Stomach (tissue), 9 donors: Measurements from ENCODE around the gene STAC2. TPM values are rescaled to one million over a fixed set of nuclear protein-coding genes. Genes with fewer than 3 reads are reported as not detected.

Experiments used
- DNase-seq, 2 donors: peaks; one replicate each; pipeline versions ENCODE4 v3.0.0 to v3.0.0-alpha.2; 2013 to 2019
- H3K27ac ChIP-seq, 5 donors: fragments of 200-600 bp in 4 of 5; sonication (generic) in 4 of 5; one replicate each; pipeline ENCODE4 v1.5.1; 2013 to 2019; ENCODE audit warnings: mild to moderate bottlenecking in 1 of 5, moderate library complexity in 1 of 5
- H3K27me3 ChIP-seq, 3 donors: fragments of 200-600 bp; sonication (generic); one replicate each; pipeline ENCODE4 v1.5.1; 2017 to 2019; ENCODE audit warnings: mixed run types in 1 of 3
- H3K36me3 ChIP-seq, 4 donors: fragments of 200-600 bp; sonication (generic); 1 replicate in 3 of 4; 2 replicates in 1 of 4; pipeline ENCODE4 v1.5.1; 2016 to 2019
- H3K4me1 ChIP-seq, 4 donors: fragments of 200-600 bp; sonication (generic); one replicate each; pipeline ENCODE4 v1.5.1; 2016 to 2019
- H3K4me3 ChIP-seq, 4 donors: fragments of 200-600 bp; sonication (generic) in 3 of 4; one replicate each; pipeline ENCODE4 v1.5.1; 2016 to 2019; ENCODE audit warnings: mild to moderate bottlenecking in 1 of 4
- H3K9me3 ChIP-seq, 4 donors: fragments of 200-600 bp; sonication (generic); one replicate each; pipeline ENCODE4 v1.5.1; 2016 to 2019
- EP300 ChIP-seq: sonication (generic); formaldehyde crosslinking; IDR thresholded peaks from one replicate; pipeline ENCODE4 v1.6.1; 2017; ENCODE audit warnings: antibody characterized with exemption
- POLR2A ChIP-seq, 4 donors: fragments of 450-650 bp; IDR thresholded peaks; one replicate each; pipeline ENCODE4 v1.6.1; 2016; ENCODE audit warnings: antibody characterized with exemption in 4 of 4, control low read depth in 2 of 4, mild to moderate bottlenecking in 1 of 4, moderate library complexity in 1 of 4
- POLR2AphosphoS5 ChIP-seq, 3 donors: sonication (generic); formaldehyde crosslinking; IDR thresholded peaks; one replicate each; pipeline ENCODE4 v1.6.1; 2016; ENCODE audit warnings: antibody characterized with exemption in 3 of 3
- WGBS, 5 donors: extraction: QIAGEN DNeasy Blood & Tissue Kit in 3 of 5; methylation state at CpG; one replicate each; pipeline versions ENCODE4 v1.1.5 to v1.1.7; 2013 to 2018; 5-methylcytosine and 5-hydroxymethylcytosine counted together
- intact Hi-C: fragments of 100-400 bp; cut with DNase I; formaldehyde crosslinking; loops from one replicate; pipeline ENCODE4 v1.15.1; 2023; ENCODE audit warnings: low total_unique reads
- polyA plus RNA-seq, 3 donors: library from polyadenylated mRNA; stranded (reverse); fragments of 200-250 nt; gene quantifications; one replicate each; pipeline ENCODE4 v1.2.3, GENCODE V29; 2013
- total RNA-seq, 5 donors: library from RNA; depleted of rRNA; stranded (reverse); fragments of >200 nt; gene quantifications; one replicate each; pipeline versions ENCODE4 v1.1.0 to v1.2.3, GENCODE V29; 2014 to 2016
- TF ChIP-seq, protein P1 (sequence below), 7 experiments: fragments of 450-650 bp in 4 of 7; fragments of 200-600 bp in 3 of 7; sonication (generic) in 3 of 7; IDR thresholded peaks; one replicate each; pipeline ENCODE4 v1.5.1; 2016 to 2019; ENCODE audit warnings: antibody characterized with exemption in 7 of 7, control low read depth in 2 of 7, mild to moderate bottlenecking in 1 of 7
- donor health status: healthy with polysubstance abuse.
- donor health status: Bipolar disorder and iron deficiency.
- donor health status: healthy.

The STAC2 gene
- total and polyA plus RNA-seq, 8 donors, result under 0.01 to 0.20 (median 0.15) TPM; not detected in 5

DNA sequence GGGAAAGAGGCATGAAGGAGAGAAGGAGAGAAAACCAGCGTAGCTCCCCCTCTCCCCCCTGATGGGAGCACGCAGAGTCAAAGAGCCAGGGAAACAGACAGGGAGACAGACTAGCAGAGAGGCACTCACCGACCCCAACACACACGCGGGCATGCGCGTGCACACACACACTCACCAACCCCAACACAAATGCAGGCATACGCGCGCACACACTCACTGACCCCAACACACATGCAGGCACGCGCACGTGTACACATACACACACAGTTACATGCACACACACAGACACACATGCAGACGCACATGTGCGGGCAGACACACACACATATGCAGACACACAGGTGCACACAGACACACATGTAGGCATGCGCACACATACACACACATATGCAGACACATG lies 32.8 kb downstream of the STAC2 start:
- Histone ChIP-seq H3K4me1 (peaks cover 20 to 42% (median 35%) of the 10 kb centered on the region in 4 donors), H3K36me3 (peaks cover 0 to 62% (median 58%) of the 10 kb centered on the region in 4 donors), H3K27me3 (no peaks in the 10 kb centered on the region), H3K9me3 (no peaks in the 10 kb centered on the region), H3K27ac (no peak overlapping the region), H3K4me3 (no peak overlapping the region)
- no peak for DNase-seq
- TF ChIP-seq POLR2A (IDR thresholded peaks at IDR 0.05) (no peak), POLR2AphosphoS5 (IDR thresholded peaks at IDR 0.05) (no peak), EP300 (no peak)
- TF ChIP-seq, protein P1, sequence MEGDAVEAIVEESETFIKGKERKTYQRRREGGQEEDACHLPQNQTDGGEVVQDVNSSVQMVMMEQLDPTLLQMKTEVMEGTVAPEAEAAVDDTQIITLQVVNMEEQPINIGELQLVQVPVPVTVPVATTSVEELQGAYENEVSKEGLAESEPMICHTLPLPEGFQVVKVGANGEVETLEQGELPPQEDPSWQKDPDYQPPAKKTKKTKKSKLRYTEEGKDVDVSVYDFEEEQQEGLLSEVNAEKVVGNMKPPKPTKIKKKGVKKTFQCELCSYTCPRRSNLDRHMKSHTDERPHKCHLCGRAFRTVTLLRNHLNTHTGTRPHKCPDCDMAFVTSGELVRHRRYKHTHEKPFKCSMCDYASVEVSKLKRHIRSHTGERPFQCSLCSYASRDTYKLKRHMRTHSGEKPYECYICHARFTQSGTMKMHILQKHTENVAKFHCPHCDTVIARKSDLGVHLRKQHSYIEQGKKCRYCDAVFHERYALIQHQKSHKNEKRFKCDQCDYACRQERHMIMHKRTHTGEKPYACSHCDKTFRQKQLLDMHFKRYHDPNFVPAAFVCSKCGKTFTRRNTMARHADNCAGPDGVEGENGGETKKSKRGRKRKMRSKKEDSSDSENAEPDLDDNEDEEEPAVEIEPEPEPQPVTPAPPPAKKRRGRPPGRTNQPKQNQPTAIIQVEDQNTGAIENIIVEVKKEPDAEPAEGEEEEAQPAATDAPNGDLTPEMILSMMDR (IDR thresholded peaks at IDR 0.05), result no peak
- WGBS, 5 donors, result 94 to 98% (median 97%) methylated on average over 14 to 16 of the region's 16 CpGs
- intact Hi-C loops, result no loop called here

DNA sequence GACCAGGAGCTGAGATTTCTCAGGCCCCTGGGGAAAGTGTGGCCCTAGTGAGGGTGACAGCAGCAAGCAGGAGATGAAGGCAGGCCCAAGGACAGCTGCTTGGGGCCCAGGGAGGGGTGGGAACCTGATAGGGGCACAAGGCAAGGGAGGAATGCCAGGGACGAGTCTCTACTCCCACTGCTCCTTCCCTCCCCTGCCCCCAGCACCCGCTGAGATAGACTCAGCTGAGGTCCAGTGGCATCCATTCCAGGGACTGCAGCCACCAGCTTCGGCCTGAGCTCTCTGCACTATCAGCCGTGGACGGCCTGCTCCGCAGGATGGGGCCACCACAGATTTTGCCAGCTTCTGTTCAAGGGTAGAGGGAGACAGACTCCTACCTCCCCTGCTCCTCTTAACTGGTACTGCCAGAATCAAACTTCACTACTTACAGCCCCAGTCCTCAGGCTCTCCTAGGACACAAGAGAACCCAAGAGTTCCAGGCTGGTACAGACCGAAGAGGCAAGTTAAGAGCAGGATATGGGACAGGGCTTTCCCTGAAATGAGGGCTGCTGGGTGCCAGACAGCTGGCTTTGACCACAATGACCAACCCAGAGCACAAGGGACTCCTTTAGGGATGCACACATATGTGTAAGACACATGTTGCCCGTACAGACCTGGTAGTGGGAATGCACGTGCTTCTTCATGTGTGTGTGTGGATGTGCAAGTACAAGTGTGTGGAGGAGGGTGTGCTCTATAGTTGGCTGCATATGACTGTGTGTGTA lies 33.8 kb downstream of the STAC2 start:
- WGBS, 5 donors, result 82 to 95% (median 94%) methylated on average over 8 to 9 of the region's 9 CpGs
- Histone ChIP-seq H3K4me1 (peaks cover 15 to 32% (median 26%) of the 10 kb centered on the region in 4 donors), H3K9me3 (no peaks in the 10 kb centered on the region), H3K27ac (no peak overlapping the region), H3K27me3 (no peaks in the 10 kb centered on the region), H3K4me3 (no peak overlapping the region), H3K36me3 (peaks cover 0 to 72% (median 68%) of the 10 kb centered on the region in 4 donors)
- DNase-seq, result no peak
- TF ChIP-seq POLR2A (IDR thresholded peaks at IDR 0.05), result no peak
- TF ChIP-seq POLR2AphosphoS5 (IDR thresholded peaks at IDR 0.05), result no peak
- TF ChIP-seq, protein P1 (IDR thresholded peaks at IDR 0.05), result no peak
- no peak for TF ChIP-seq EP300
- intact Hi-C loops, result no loop called here

DNA sequence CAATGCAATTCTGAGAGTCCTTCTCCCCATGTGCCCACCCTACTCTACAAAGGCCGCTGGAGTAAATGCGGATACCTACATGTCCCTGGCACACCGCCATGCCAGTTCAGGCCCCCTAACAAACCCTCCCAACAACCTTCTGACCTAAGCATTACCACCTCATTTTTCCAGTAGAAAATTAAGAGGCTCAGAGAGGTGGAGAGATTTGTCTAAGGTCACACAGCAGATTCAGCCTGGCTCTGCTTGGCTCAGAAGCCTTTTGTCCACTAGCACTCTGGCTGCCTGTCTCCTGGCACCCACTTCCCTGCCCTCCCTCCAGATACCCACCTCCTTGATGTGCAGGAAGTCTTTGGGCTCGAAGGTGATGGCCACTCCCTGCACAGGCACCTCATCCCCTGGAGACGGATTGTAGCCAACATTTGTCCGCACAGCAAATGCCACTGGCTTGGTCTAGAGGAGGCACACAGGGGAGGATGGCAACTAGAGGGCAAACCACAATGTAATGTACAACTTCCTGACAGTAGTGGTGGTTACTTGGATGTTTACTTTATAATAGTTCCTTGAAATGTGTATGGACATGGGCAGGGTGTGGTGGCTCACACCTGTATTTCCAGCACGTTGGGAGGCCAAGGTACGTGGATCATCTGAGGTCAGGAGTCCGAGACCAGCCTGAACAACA lies 38.5 kb downstream of the STAC2 start:
- Histone ChIP-seq H3K27me3 (no peaks in the 10 kb centered on the region), H3K27ac (no peak overlapping the region), H3K36me3 (peaks cover 0 to 100% (median 99%) of the 10 kb centered on the region in 4 donors), H3K4me3 (no peak overlapping the region), H3K9me3 (no peaks in the 10 kb centered on the region), H3K4me1 (no peaks in the 10 kb centered on the region)
- no peak for TF ChIP-seq POLR2AphosphoS5 (IDR thresholded peaks at IDR 0.05)
- no peak for TF ChIP-seq POLR2A (IDR thresholded peaks at IDR 0.05)
- TF ChIP-seq, protein P1 (IDR thresholded peaks at IDR 0.05), result no peak
- TF ChIP-seq EP300, result no peak
- intact Hi-C loops, result no loop called here
- WGBS, 5 donors, result 82 to 94% (median 88%) methylated on average over 9 of the region's 9 CpGs
- DNase-seq, result peak in 1 of 2 donors; percentile 9

DNA sequence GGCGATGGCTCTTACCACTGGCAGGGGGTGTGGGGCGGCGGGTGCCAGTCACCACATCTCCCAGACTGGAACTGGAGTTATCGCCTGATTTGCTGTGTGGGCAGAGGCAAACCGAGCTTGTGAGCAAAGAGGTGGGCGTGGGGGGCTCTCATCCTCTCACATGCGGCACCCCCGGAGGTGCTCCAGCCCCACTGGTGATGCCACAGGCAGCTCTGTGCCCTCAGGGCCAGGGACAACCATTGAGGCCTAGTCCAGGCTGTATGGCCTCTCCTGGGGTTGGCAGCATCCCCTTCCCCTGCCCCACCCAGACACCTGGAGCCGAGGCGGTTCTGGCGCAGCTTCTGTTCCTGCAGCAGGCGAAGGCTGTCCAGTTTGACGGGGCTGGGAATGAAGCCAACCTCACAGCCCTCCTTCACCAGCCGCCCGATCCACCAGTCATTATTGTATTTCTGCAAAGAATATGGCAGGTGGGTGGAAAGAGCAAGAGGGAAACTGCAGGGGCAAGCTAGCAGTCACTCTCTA lies 39.2 kb downstream of the STAC2 start:
- Histone ChIP-seq H3K9me3 (no peaks in the 10 kb centered on the region), H3K27me3 (no peaks in the 10 kb centered on the region), H3K4me3 (no peak overlapping the region), H3K27ac (no peak overlapping the region), H3K4me1 (no peaks in the 10 kb centered on the region), H3K36me3 (peaks cover 0 to 100% (median 99%) of the 10 kb centered on the region in 4 donors)
- intact Hi-C loops, result no loop called here
- peak in 1 of 2 donors; percentile 7 for DNase-seq
- TF ChIP-seq EP300, result no peak
- no peak for TF ChIP-seq POLR2A (IDR thresholded peaks at IDR 0.05)
- TF ChIP-seq POLR2AphosphoS5 (IDR thresholded peaks at IDR 0.05), result no peak
- TF ChIP-seq, protein P1 (IDR thresholded peaks at IDR 0.05), result no peak
- 85 to 91% (median 90%) methylated on average over 14 to 15 of the region's 15 CpGs for WGBS, 5 donors
